Astrocyte of the spinal cord (primary cell): ENCODE results near the gene CATSPER1.

Source experiments
- DNase-seq: peaks from one replicate; pipeline ENCODE4 v3.0.0; 2011; ENCODE audit warnings: low read depth, low spot score
- H3K4me3 ChIP-seq: 2 replicates; pipeline ENCODE4 v1.5.1; 2011; ENCODE audit warnings: low read depth, mild to moderate bottlenecking, low read length, moderate library complexity
- CTCF ChIP-seq: IDR thresholded peaks from 2 replicates; pipeline ENCODE4 v1.5.1; 2012; ENCODE audit warnings: low read depth, mild to moderate bottlenecking, low read length, inconsistent platforms
- in situ Hi-C: cut with HindIII; loops from 2 replicates; pipeline ENCODE4 v1.10.0; 2017; ENCODE audit warnings: low sequenced_read_pairs

Gene CATSPER1

GRCh38 chr11:66070604-66071380 lies 44.5 kb upstream of the CATSPER1 start:
- no peak for TF ChIP-seq CTCF
- peak overlapping the region; percentile 72 for H3K4me3 ChIP-seq
- in situ Hi-C loops = no loop called here
- DNase-seq = peak; percentile 51

- TF ChIP-seq CTCF = no peak
- H3K4me3 ChIP-seq = peak within 1 kb of the TSS; percentile 72
- peak; percentile 76 for DNase-seq
- in situ Hi-C loops = no loop called here
Observed at GRCh38 chr11:66069715-66070603, 43.7 kb upstream of the CATSPER1 start, which contains the start of gene PACS1. TSS of gene PACS1 (plus strand) at chr11:66070272. CDS start at chr11:66070487, 215 bp downstream.

GRCh38 chr11:66068923-66069714 lies 42.8 kb upstream of the CATSPER1 start:
- TF ChIP-seq CTCF = peak; percentile 21
- DNase-seq = peak; percentile 44
- in situ Hi-C loops = no loop called here
- peak overlapping the region; percentile 31 for H3K4me3 ChIP-seq

GRCh38 chr11:66068154-66068821 lies 42.0 kb upstream of the CATSPER1 start:
- no peak overlapping the region for H3K4me3 ChIP-seq
- peak; percentile 94 for TF ChIP-seq CTCF
- DNase-seq = peak; percentile 62
- in situ Hi-C loops = no loop called here

GRCh38 chr11:66067640-66068039 lies 41.4 kb upstream of the CATSPER1 start:
- TF ChIP-seq CTCF = no peak
- H3K4me3 ChIP-seq = no peak overlapping the region
- in situ Hi-C loops = no loop called here
- no peak for DNase-seq
